ENCODE data around the gene LLGL2.
"Not testable (repeated sequence)": the region's sequence is repeated elsewhere in the genome, so short reads cannot be mapped to it uniquely, and the experiment has no call there.

The LLGL2 gene

GRCh38 chr17:75516255-75516618 lies 9.3 kb upstream of the LLGL2 start, which contains the start of gene TSEN54:
Gene TSEN54 (plus strand): TSS chr17:75516528. CDS start chr17:75516561, 33 bp downstream.
- TF ChIP-seq CTCF (IDR thresholded peaks at IDR 0.05; ENCODE audit: low read depth, low read length): no peak
- peaks cover 61% of the 10 kb centered on the region for H3K36me3 ChIP-seq
- H3K4me3 ChIP-seq (ENCODE audit: low read depth, low read length): peak within 1 kb of the TSS; percentile 94
- H3K9me3 ChIP-seq (ENCODE audit: severe bottlenecking): no peaks in the 10 kb centered on the region
- DNase-seq: peak; percentile 99
- peak within 1 kb of the TSS; percentile 83 for H3K27ac ChIP-seq
- no peaks in the 10 kb centered on the region for H3K27me3 ChIP-seq (ENCODE audit: insufficient read depth, low read depth, severe bottlenecking)

DNA sequence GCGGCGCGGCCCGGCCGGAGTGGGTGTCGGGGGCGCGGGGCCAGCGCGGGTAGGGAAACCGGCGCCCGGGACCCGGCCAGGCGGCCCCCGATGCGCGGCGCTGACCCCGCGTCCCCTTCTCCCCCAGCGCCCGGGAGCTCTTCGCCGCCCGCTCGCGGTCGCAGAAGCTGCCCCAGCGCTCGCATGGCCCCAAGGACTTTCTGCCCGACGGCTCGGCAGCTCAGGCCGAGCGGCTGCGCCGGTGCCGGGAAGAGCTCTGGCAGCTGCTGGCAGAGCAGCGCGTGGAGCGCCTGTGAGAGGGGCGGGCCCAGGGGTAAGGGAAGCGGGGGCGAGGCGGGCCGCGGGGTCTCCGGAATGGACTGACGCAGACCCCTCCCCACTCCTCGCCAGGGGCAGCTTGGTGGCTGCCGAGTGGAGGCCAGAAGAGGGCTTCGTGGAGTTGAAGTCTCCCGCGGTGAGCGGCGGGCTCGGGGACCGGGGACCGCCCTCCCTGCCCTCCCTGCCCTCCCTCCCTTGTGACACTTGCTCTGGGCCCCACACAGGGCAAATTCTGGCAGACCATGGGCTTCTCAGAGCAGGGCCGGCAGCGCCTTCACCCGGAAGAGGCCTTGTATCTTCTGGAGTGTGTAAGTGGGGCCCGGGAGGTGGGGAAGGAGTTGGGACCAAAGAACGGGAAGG lies 8.7 kb upstream of the LLGL2 start:
- H3K4me3 ChIP-seq (ENCODE audit: low read depth, low read length): peak overlapping the region; percentile 94
- peaks cover 61% of the 10 kb centered on the region for H3K36me3 ChIP-seq
- H3K9me3 ChIP-seq (ENCODE audit: severe bottlenecking): no peaks in the 10 kb centered on the region
- no peaks in the 10 kb centered on the region for H3K27me3 ChIP-seq (ENCODE audit: insufficient read depth, low read depth, severe bottlenecking)
- no peak for TF ChIP-seq CTCF (IDR thresholded peaks at IDR 0.05; ENCODE audit: low read depth, low read length)
- peak overlapping the region; percentile 61 for H3K27ac ChIP-seq
- peak; percentile 50 for DNase-seq

DNA sequence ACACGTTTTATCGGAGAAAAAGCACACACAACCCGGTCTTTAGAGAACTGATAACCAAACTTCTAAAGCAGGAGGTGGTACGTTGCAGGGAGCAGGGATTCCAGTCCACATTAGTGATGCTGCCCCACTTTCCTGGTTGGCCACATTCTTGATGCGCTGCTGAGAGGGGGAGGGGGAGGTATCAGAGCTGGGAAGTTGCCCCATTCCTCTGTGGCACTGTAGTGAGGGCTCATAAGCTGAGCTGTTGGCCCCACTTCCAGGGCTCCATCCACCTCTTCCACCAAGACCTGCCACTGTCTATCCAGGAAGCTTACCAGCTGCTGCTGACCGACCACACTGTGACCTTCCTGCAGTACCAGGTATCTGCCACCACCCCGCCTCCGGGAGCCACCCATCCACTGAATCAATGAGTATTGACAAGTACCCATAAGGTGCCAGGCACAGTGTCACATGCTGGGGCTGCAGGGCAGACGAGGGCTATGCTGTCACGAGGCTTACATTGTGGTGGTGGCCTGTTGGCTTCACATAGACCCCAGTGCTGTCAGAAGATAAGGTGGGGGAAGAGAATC lies 8.1 kb upstream of the LLGL2 start:
- Histone ChIP-seq H3K4me3 (ENCODE audit: low read depth, low read length) (peak overlapping the region; percentile 94), H3K27me3 (ENCODE audit: insufficient read depth, low read depth, severe bottlenecking) (no peaks in the 10 kb centered on the region), H3K36me3 (peaks cover 61% of the 10 kb centered on the region), H3K9me3 (ENCODE audit: severe bottlenecking) (no peaks in the 10 kb centered on the region), H3K27ac (no peak overlapping the region)
- TF ChIP-seq CTCF (IDR thresholded peaks at IDR 0.05; ENCODE audit: low read depth, low read length): peak; percentile 20; the same call in 1 of the 2 replicates
- peak; percentile 53 for DNase-seq

- Histone ChIP-seq H3K27ac (no peak overlapping the region), H3K4me3 (ENCODE audit: low read depth, low read length) (no peak overlapping the region)
- TF ChIP-seq CTCF (IDR thresholded peaks at IDR 0.05; ENCODE audit: low read depth, low read length): no peak
Observed at GRCh38 chr17:75518201-75518600, 7.3 kb upstream of the LLGL2 start.

DNA sequence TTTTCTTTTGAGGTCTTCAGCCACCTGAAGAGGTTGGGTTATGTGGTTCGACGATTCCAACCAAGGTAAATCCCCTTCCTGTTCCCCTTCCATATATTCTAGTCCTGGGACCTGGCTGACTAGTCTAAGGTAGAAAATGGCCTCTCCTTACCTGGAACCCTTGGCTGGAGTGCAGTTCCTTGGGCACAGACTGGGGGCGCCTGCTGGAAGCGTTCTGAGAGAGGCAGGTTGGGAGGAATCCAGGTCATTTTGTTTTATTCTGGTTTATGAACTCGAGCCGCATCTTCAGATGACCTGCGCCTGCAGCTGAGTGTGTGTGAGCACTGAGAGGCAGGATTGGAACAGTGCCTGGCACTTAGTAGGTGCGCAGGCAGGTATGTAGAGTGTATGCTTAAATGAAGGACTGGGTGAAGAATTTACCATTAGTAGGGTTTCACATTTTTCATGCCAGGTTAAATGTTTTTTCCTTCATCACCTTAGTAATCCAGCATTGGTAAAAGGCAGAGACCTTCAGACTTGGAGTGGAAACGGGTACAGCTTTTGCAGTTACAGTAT lies 6.4 kb upstream of the LLGL2 start:
- DNase-seq: peak; percentile 39
- no peaks in the 10 kb centered on the region for H3K27me3 ChIP-seq (ENCODE audit: insufficient read depth, low read depth, severe bottlenecking)
- H3K9me3 ChIP-seq (ENCODE audit: severe bottlenecking): no peaks in the 10 kb centered on the region
- peaks cover 64% of the 10 kb centered on the region for H3K36me3 ChIP-seq
- TF ChIP-seq CTCF (IDR thresholded peaks at IDR 0.05; ENCODE audit: low read depth, low read length): peak; percentile 33; the same call in 1 of the 2 replicates
- no peak overlapping the region for H3K27ac ChIP-seq
- H3K4me3 ChIP-seq (ENCODE audit: low read depth, low read length): no peak overlapping the region

More at GRCh38 chr17:75518201-75518600, 7.3 kb upstream of the LLGL2 start:
- Histone ChIP-seq H3K27me3 (ENCODE audit: insufficient read depth, low read depth, severe bottlenecking) (no peaks in the 10 kb centered on the region), H3K36me3 (peaks cover 64% of the 10 kb centered on the region), H3K9me3 (ENCODE audit: severe bottlenecking) (no peaks in the 10 kb centered on the region)
- DNase-seq: no peak

DNA sequence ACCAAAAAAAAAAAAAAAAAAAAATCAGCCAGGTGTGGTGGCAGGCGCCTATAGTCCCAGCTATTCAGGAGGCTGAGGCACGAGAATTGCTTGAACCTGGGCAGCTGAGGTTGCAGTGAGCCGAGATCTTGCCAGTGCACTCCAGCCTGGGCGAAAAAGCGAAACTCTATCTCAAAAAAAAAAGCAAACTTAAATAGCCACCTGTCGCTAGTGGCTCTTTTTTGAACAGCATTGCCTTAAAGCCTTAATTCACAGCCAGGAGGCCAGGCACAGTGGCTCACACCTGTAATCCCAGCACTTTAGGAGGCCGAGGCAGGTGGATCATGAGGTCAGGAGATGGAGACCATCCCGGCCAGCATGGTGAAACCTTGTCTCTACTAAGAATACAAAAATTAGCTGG lies 5.1 kb upstream of the LLGL2 start:
- DNase-seq; H3K27me3 ChIP-seq (ENCODE audit: insufficient read depth, low read depth, severe bottlenecking); H3K27ac ChIP-seq; H3K4me3 ChIP-seq (ENCODE audit: low read depth, low read length); H3K9me3 ChIP-seq (ENCODE audit: severe bottlenecking): not testable (repeated sequence)
- peaks cover 65% of the 10 kb centered on the region for H3K36me3 ChIP-seq
